GM12878 (cell line): ENCODE measurements around the gene ZNF732.

ENCODE experiments used
- ATF7 ChIP-seq: fragments of 450-650 bp; IDR thresholded peaks from 2 replicates; pipeline ENCODE4 v1.6.1; 2016; ENCODE audit warnings: low read depth, mild to moderate bottlenecking
- CREM ChIP-seq: IDR thresholded peaks from 2 replicates; pipeline ENCODE4 v1.6.1; 2014; ENCODE audit warnings: antibody characterized with exemption, low read depth
- EP300 ChIP-seq, 2 experiments: fragments of 150-350 bp in 1 of 2; IDR thresholded peaks; 2 replicates each; pipeline ENCODE4 v1.6.1; 2011 to 2012; ENCODE audit warnings: low read depth in 2 of 2, low read length in 2 of 2, borderline replicate concordance in 1 of 2, improper control_type of control experiment in 1 of 2, inconsistent platforms in 1 of 2; ENCODE audit not compliant: control insufficient read depth in 1 of 2
- EZH2 ChIP-seq: IDR thresholded peaks from 2 replicates; pipeline ENCODE4 v1.6.1; 2012; ENCODE audit warnings: low read depth, mild to moderate bottlenecking, control low read depth, inconsistent platforms, low read length, borderline replicate concordance; ENCODE audit not compliant: control insufficient read depth
- RCOR1 ChIP-seq: conservative IDR thresholded peaks from 2 replicates; pipeline ENCODE4 v1.6.1; 2012; ENCODE audit warnings: low read depth, low read length, improper control_type of control experiment
- RFX5 ChIP-seq: IDR thresholded peaks from 2 replicates; pipeline ENCODE4 v1.6.1; 2011; ENCODE audit warnings: low read depth, low read length, improper control_type of control experiment
- TF ChIP-seq, protein P1 (sequence below), 3 experiments: IDR thresholded peaks in 2 of 3; conservative IDR thresholded peaks in 1 of 3; 2 replicates each; pipeline ENCODE4 v1.5.1; 2011; ENCODE audit warnings: low read depth in 3 of 3, low read length in 3 of 3, mild to moderate bottlenecking in 3 of 3, control low read depth in 2 of 3, moderate library complexity in 2 of 3, inconsistent platforms in 1 of 3, mixed read lengths in 1 of 3; ENCODE audit not compliant: control insufficient read depth in 2 of 3, insufficient read depth in 1 of 3; ENCODE audit errors: extremely low read depth in 1 of 3

DNA sequence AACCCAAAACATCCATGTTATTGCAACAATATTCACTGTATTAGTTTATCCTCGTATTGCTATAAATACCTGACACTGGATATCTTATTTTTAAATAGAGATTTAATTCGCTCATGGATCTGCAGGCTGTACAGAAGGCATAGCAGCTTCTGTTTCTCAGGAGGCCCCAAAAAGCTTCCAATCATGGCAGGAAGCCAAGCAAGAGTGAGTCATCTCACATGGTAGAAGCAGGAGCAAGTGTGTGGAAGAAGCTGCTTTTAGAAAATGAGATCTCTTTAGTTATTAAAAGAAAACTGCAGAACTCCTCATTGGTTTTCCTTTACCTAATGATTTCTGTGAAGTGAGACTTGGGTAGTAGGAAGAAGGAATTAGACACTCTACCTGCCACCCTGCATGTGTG is 16.4 kb downstream of the ZNF732 start:
- TF ChIP-seq, protein P1, sequence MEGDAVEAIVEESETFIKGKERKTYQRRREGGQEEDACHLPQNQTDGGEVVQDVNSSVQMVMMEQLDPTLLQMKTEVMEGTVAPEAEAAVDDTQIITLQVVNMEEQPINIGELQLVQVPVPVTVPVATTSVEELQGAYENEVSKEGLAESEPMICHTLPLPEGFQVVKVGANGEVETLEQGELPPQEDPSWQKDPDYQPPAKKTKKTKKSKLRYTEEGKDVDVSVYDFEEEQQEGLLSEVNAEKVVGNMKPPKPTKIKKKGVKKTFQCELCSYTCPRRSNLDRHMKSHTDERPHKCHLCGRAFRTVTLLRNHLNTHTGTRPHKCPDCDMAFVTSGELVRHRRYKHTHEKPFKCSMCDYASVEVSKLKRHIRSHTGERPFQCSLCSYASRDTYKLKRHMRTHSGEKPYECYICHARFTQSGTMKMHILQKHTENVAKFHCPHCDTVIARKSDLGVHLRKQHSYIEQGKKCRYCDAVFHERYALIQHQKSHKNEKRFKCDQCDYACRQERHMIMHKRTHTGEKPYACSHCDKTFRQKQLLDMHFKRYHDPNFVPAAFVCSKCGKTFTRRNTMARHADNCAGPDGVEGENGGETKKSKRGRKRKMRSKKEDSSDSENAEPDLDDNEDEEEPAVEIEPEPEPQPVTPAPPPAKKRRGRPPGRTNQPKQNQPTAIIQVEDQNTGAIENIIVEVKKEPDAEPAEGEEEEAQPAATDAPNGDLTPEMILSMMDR (IDR thresholded peaks at IDR 0.05 in 2 of 3, conservative IDR thresholded peaks at IDR 0.05 in 1 of 3; ENCODE audit: control insufficient read depth in 2 of 3, extremely low read depth in 1 of 3, insufficient read depth in 1 of 3, low read depth in 3 of 3, low read length in 3 of 3): no peak
- TF ChIP-seq EP300 (IDR thresholded peaks at IDR 0.05; ENCODE audit: borderline replicate concordance in 1 of 2, control insufficient read depth in 1 of 2, low read depth in 2 of 2, low read length in 2 of 2) (no peak), RFX5 (no peak), ATF7 (no peak), EZH2 (no peak), CREM (no peak), RCOR1 (no peak)
